Mesenchymal stem cell (in vitro differentiated cells and primary cell): ENCODE data around the gene HTRA2.
A peak's percentile ranks its signal among the peaks of the same experiment; 100 is the strongest.

Experiments
- DNase-seq: peaks from one replicate; pipeline ENCODE4 v3.0.0-alpha.2; 2013
- H2AFZ ChIP-seq: one replicate; pipeline ENCODE4 v1.6.1; 2013; ENCODE audit warnings: low read depth, mild to moderate bottlenecking, control low read depth, inconsistent platforms, low read length, moderate library complexity
- H2AK5ac ChIP-seq: 2 replicates; pipeline ENCODE4 v1.6.1; 2013; ENCODE audit warnings: low read length, moderate library complexity, mild to moderate bottlenecking, inconsistent platforms; ENCODE audit not compliant: severe bottlenecking
- H2BK120ac ChIP-seq: one replicate; pipeline ENCODE4 v1.6.1; 2013; ENCODE audit warnings: low read depth, mild to moderate bottlenecking, inconsistent platforms, low read length, moderate library complexity
- H2BK12ac ChIP-seq, 2 experiments: one replicate each; pipeline ENCODE4 v1.6.1; 2013; ENCODE audit warnings: inconsistent platforms in 2 of 2, low read length in 2 of 2, mild to moderate bottlenecking in 2 of 2, moderate library complexity in 2 of 2, control low read depth in 1 of 2
- H2BK15ac ChIP-seq: one replicate; pipeline ENCODE4 v1.6.1; 2013; ENCODE audit warnings: mild to moderate bottlenecking, low read depth, inconsistent platforms; ENCODE audit not compliant: poor library complexity, severe bottlenecking
- H2BK5ac ChIP-seq: 2 replicates; pipeline ENCODE4 v1.6.1; 2013; ENCODE audit warnings: low read depth, mild to moderate bottlenecking, low read length, control low read depth, inconsistent platforms; ENCODE audit not compliant: poor library complexity, severe bottlenecking
- H3K14ac ChIP-seq, 2 experiments: one replicate each; pipeline ENCODE4 v1.6.1; 2013; ENCODE audit warnings: inconsistent platforms in 2 of 2, low read length in 2 of 2, control low read depth in 1 of 2, mild to moderate bottlenecking in 1 of 2, moderate library complexity in 1 of 2
- H3K18ac ChIP-seq, 2 experiments: one replicate each; pipeline ENCODE4 v1.6.1; 2013; ENCODE audit warnings: inconsistent platforms in 2 of 2, low read length in 2 of 2, control low read depth in 1 of 2, low read depth in 1 of 2, mild to moderate bottlenecking in 1 of 2
- H3K23ac ChIP-seq, 2 experiments: one replicate each; pipeline ENCODE4 v1.6.1; 2013; ENCODE audit warnings: inconsistent platforms in 2 of 2, low read length in 2 of 2, mild to moderate bottlenecking in 2 of 2, moderate library complexity in 2 of 2, control low read depth in 1 of 2
- H3K27ac ChIP-seq: 2 replicates; pipeline ENCODE4 v1.5.1; 2013; ENCODE audit warnings: mild to moderate bottlenecking, moderate library complexity, low read length, control low read depth, inconsistent platforms; ENCODE audit not compliant: poor library complexity, severe bottlenecking
- H3K27me3 ChIP-seq, 2 experiments: 2 replicates each; pipeline versions ENCODE4 v1.6.1 to v1.7.0; 2013; ENCODE audit warnings: low read length in 2 of 2, mild to moderate bottlenecking in 2 of 2, moderate library complexity in 2 of 2, control low read depth in 1 of 2, inconsistent platforms in 1 of 2; ENCODE audit not compliant: control insufficient read depth in 1 of 2, insufficient read depth in 1 of 2
- H3K36me3 ChIP-seq, 2 experiments: 2 replicates each; pipeline versions ENCODE4 v1.6.1 to v1.7.0; 2013; ENCODE audit warnings: low read length in 2 of 2, control low read depth in 1 of 2, inconsistent platforms in 1 of 2, low read depth in 1 of 2, mild to moderate bottlenecking in 1 of 2; ENCODE audit not compliant: insufficient read depth in 2 of 2, control insufficient read depth in 1 of 2
- H3K4ac ChIP-seq, 2 experiments: one replicate each; pipeline ENCODE4 v1.6.1; 2013; ENCODE audit warnings: inconsistent platforms in 2 of 2, low read length in 2 of 2, mild to moderate bottlenecking in 2 of 2, moderate library complexity in 2 of 2, control low read depth in 1 of 2, low read depth in 1 of 2
- H3K4me1 ChIP-seq: 2 replicates; pipeline ENCODE4 v1.6.1; 2013; ENCODE audit warnings: low read depth, low read length, control low read depth; ENCODE audit not compliant: control insufficient read depth, insufficient read depth
- H3K4me2 ChIP-seq: 2 replicates; pipeline ENCODE4 v1.6.1; 2013; ENCODE audit warnings: low read length, mild to moderate bottlenecking, inconsistent platforms; ENCODE audit not compliant: poor library complexity, severe bottlenecking
- H3K4me3 ChIP-seq, 2 experiments: 2 replicates each; pipeline versions ENCODE4 v1.5.1 to v1.7.0; 2013; ENCODE audit warnings: low read length in 2 of 2, mild to moderate bottlenecking in 2 of 2, control low read depth in 1 of 2, low read depth in 1 of 2; ENCODE audit not compliant: insufficient read depth in 1 of 2
- H3K79me1 ChIP-seq: replicated peaks from 2 replicates; pipeline ENCODE4 v1.6.1; 2013; ENCODE audit warnings: mild to moderate bottlenecking, control low read depth, low read length, inconsistent platforms; ENCODE audit not compliant: poor library complexity, severe bottlenecking
- H3K9ac ChIP-seq: 2 replicates; pipeline ENCODE4 v1.7.0; 2013; ENCODE audit warnings: mild to moderate bottlenecking, low read length, moderate library complexity
- H3K9me3 ChIP-seq: 2 replicates; pipeline ENCODE4 v1.7.0; 2013; ENCODE audit warnings: mild to moderate bottlenecking, low read length; ENCODE audit not compliant: control insufficient read depth
- H4K8ac ChIP-seq: one replicate; pipeline ENCODE4 v1.6.1; 2013; ENCODE audit warnings: inconsistent platforms, mild to moderate bottlenecking, low read length, moderate library complexity
- H4K91ac ChIP-seq: one replicate; pipeline ENCODE4 v1.6.1; 2013; ENCODE audit warnings: mild to moderate bottlenecking, low read length, inconsistent platforms
- WGBS: methylation state at CpG from one replicate; pipeline ENCODE4 v1.1.7; 2013; ENCODE audit warnings: mixed read lengths; 5-methylcytosine and 5-hydroxymethylcytosine counted together

Gene HTRA2

DNA sequence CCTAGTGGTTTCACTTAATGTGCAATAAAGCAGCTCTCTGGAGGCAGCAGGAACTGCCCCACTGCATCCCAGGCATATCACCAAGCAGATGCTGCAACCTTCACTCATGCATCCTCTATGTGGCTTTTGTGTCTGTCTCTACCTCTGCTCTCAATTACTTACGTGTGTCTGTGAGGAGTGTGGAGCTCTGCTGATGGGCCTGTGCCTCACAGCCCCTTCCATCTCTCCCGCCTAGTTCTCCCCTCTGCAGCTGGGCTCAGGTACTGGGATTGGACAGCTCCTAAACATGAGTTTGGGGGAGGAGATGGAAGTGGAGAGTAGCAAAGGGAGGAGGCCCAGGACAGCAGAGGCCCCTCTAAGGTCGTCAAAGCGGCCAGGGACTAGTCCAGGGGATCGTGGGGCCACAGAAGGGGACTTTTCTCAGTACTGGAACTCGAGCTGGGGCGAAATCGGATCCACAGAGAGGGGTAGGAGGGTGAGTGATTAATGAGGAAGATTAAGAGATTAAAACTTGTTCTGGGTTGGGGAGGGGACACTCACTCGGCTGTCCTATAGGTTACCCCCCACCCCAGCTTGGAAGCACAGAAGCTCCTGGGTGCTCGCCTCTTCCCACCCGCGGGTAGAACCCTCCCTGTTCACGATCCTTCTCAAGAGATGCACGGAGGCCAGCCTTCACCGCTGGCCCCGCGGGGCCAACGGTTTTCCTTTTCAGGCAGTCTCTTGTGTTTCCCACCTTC lies 28.2 kb upstream of the HTRA2 start:
- WGBS, result 38% methylated on average over 15 of the region's 18 CpGs

DNA sequence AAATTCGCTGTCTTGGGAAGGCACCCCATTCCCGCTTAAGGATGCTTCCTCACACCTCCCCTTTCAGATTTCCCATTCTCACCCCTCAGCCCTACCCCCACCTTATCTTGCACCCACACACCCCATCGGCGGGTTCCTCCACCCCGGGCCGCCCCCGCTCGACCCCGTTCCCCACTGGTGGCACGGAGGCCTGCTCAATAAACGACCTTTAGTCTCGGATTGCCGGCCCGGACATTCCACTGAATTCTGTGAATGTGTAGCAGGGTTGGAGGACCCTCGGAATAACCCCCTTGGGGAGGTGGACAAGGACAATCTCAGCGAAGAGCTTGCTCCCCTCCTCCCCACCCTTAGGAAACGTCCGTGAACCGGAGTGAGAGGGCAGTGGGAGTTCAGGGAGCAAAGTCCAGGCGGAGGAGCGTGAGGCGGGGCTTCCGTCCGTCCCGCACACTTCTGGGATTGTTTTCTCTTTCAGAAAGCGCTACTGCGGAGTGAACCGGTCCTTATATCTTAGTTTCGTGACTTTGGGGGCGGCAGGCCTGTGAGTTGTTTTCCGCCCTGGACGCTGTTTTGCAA lies 27.5 kb upstream of the HTRA2 start:
- Histone ChIP-seq H3K9ac (peak overlapping the region; percentile 96), H3K23ac (no peak overlapping the region), H3K14ac (no peak overlapping the region), H2BK15ac (peak overlapping the region; percentile 31), H2BK12ac (no peak overlapping the region), H3K27ac (no peak overlapping the region), H3K36me3 (peaks cover 15 to 19% of the 10 kb centered on the region in 2 experiments), H3K18ac (peak overlapping the region; percentile 83 to 96), H4K91ac (peak overlapping the region; percentile 96), H3K79me1 (peaks cover 14% of the 10 kb centered on the region), H3K9me3 (no peaks in the 10 kb centered on the region), H2BK120ac (peak overlapping the region; percentile 96), H2BK5ac (no peak overlapping the region), H2AK5ac (no peak overlapping the region), H3K4ac (peak overlapping the region; percentile 36 to 57), H2AFZ (no peak overlapping the region), H3K4me1 (peaks cover 66% of the 10 kb centered on the region), H3K27me3 (peaks cover 0 to 48% of the 10 kb centered on the region in 2 experiments), H3K4me3 (peak overlapping the region; percentile 64 to 90), H3K4me2 (peak overlapping the region; percentile 98), H4K8ac (peak overlapping the region; percentile 61)
- WGBS, result 7% methylated on average over 29 of the region's 32 CpGs
- peak; percentile 41 for DNase-seq

More for the DNA sequence above, 28.2 kb upstream of the HTRA2 start:
- Histone ChIP-seq H2AFZ (no peak overlapping the region), H3K4me3 (peak overlapping the region in 1 of 2 experiments; percentile 90), H4K91ac (no peak overlapping the region), H2BK12ac (no peak overlapping the region), H2BK15ac (peak overlapping the region; percentile 41), H2AK5ac (no peak overlapping the region), H3K9ac (peak overlapping the region; percentile 96), H3K4me1 (peaks cover 61% of the 10 kb centered on the region), H2BK5ac (no peak overlapping the region), H3K4ac (no peak overlapping the region), H3K23ac (no peak overlapping the region), H3K27me3 (peaks cover 0 to 55% of the 10 kb centered on the region in 2 experiments), H2BK120ac (no peak overlapping the region), H4K8ac (no peak overlapping the region), H3K9me3 (no peaks in the 10 kb centered on the region), H3K4me2 (no peak overlapping the region), H3K36me3 (peaks cover 15 to 19% of the 10 kb centered on the region in 2 experiments), H3K18ac (no peak overlapping the region), H3K14ac (no peak overlapping the region), H3K79me1 (peaks cover 9% of the 10 kb centered on the region), H3K27ac (no peak overlapping the region)
- no peak for DNase-seq

DNA sequence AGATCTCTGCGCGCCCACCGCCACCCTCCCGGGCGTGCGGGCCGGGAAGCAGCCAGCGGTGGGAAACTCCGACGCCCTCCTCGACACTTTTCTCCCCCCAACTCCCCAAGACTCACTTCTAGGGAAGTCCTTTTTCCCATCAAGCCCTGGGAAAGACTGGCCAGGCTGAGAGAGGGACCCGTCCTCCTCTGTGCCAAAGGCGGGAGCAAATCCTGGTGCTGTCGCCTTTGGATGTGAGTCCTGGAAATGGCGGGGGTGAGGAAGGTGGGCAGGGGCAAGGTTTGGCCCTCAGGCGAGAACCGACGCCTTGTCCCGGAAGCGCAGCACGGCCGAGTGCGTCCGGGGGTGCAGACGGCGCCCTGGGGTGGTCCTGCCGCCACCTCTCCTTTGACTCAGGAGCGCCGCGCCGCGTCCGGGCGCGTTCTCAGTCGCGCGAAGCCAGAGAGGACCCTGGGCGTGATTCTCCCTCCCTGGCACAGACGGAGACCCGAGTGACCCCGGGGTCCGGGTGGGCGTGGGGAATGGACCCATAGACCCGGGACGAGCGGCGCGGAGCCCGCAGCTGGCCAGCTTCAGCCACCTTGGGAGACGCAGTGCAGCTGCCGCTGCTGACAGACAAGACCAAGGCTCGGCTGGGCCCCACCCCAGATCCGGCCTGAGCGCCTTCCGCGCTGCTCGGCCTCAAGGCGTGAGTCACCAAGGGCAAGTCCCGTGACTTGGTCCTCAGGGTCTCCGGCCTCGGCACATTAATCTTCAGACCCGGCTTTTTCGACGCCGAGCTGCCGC lies 26.8 kb upstream of the HTRA2 start:
- Histone ChIP-seq H3K18ac (peak overlapping the region; percentile 89 to 96), H3K23ac (no peak overlapping the region), H3K4me2 (peak overlapping the region; percentile 98), H3K36me3 (peaks cover 15 to 19% of the 10 kb centered on the region in 2 experiments), H2BK120ac (peak overlapping the region; percentile 99), H3K4me3 (peak overlapping the region; percentile 64 to 90), H3K9ac (peak overlapping the region; percentile 96), H3K27ac (no peak overlapping the region), H3K9me3 (no peaks in the 10 kb centered on the region), H3K4me1 (peaks cover 63% of the 10 kb centered on the region), H2BK12ac (peak overlapping the region in 1 of 2 experiments; percentile 46), H3K79me1 (peaks cover 16% of the 10 kb centered on the region), H2BK5ac (peak overlapping the region; percentile 10), H4K91ac (peak overlapping the region; percentile 96), H3K27me3 (peaks cover 0 to 42% of the 10 kb centered on the region in 2 experiments), H2BK15ac (peak overlapping the region; percentile 97), H4K8ac (peak overlapping the region; percentile 61), H3K14ac (peak overlapping the region in 1 of 2 experiments; percentile 82), H2AK5ac (no peak overlapping the region), H2AFZ (peak overlapping the region; percentile 67), H3K4ac (peak overlapping the region; percentile 90 to 97)
- peak; percentile 88 for DNase-seq
- under 1% methylated on average over 56 of the region's 67 CpGs for WGBS
